Small intestine (tissue), 7 donors: Measurements from ENCODE around the gene CDK14. TPM values are rescaled to one million over a fixed set of nuclear protein-coding genes. Genes with fewer than 3 reads are reported as not detected.

Source experiments
- DNase-seq, 2 donors: peaks; one replicate each; pipeline versions ENCODE4 v3.0.0 to v3.0.0-alpha.2; 2013
- FAIRE-seq: peaks from 2 replicates; lab custom pipeline; 2012; peaks lifted over from hg19 to GRCh38; lab: Jason Lieb, UNC
- H3K27ac ChIP-seq, 3 donors: one replicate each; pipeline ENCODE4 v1.5.1; 2013; ENCODE audit warnings: low read length in 2 of 3, mild to moderate bottlenecking in 2 of 3, control low read depth in 1 of 3, inconsistent platforms in 1 of 3, low read depth in 1 of 3, moderate library complexity in 1 of 3
- H3K27me3 ChIP-seq, 3 donors: one replicate each; pipeline ENCODE4 v1.6.1; 2013; ENCODE audit warnings: low read length in 3 of 3, inconsistent platforms in 1 of 3; ENCODE audit not compliant: control insufficient read depth in 3 of 3, insufficient read depth in 3 of 3
- H3K36me3 ChIP-seq, 3 donors: one replicate each; pipeline ENCODE4 v1.6.1; 2013; ENCODE audit warnings: low read length in 3 of 3, inconsistent platforms in 1 of 3, low read depth in 1 of 3, mild to moderate bottlenecking in 1 of 3, moderate library complexity in 1 of 3; ENCODE audit not compliant: control insufficient read depth in 3 of 3, insufficient read depth in 2 of 3
- H3K4me1 ChIP-seq, 3 donors: one replicate each; pipeline ENCODE4 v1.6.1; 2013; ENCODE audit warnings: low read length in 2 of 3, inconsistent platforms in 1 of 3, low read depth in 1 of 3, mild to moderate bottlenecking in 1 of 3, moderate library complexity in 1 of 3; ENCODE audit not compliant: control insufficient read depth in 3 of 3, insufficient read depth in 2 of 3
- H3K4me3 ChIP-seq, 3 donors: one replicate each; pipeline ENCODE4 v1.5.1; 2013; ENCODE audit warnings: low read length in 3 of 3, control low read depth in 1 of 3, inconsistent platforms in 1 of 3, low read depth in 1 of 3, mild to moderate bottlenecking in 1 of 3, moderate library complexity in 1 of 3
- H3K9me3 ChIP-seq, 2 donors: one replicate each; pipeline ENCODE4 v1.6.1; 2013; ENCODE audit warnings: low read depth in 1 of 2, low read length in 1 of 2; ENCODE audit not compliant: control insufficient read depth in 2 of 2, insufficient read depth in 1 of 2
- WGBS, 3 donors: extraction: QIAGEN DNeasy Blood & Tissue Kit; methylation state at CpG; one replicate each; pipeline ENCODE4 v1.1.7; 2013; 5-methylcytosine and 5-hydroxymethylcytosine counted together
- polyA plus RNA-seq, 4 donors: library from polyadenylated mRNA; stranded (reverse) in 3 of 4; unstranded in 1 of 4; fragments of 200-250 nt in 3 of 4; fragments of 120-200 nt in 1 of 4; gene quantifications; one replicate each; pipeline versions ENCODE4 v1.2.1 to v1.2.3, GENCODE V29; 2013
- donor health status: healthy with polysubstance abuse.
- donor health status: control.
- donor health status: control.
- donor health status: Bipolar disorder and iron deficiency.
- donor health status: healthy.

Gene CDK14
- polyA plus RNA-seq, 4 donors, result 1.1 to 6.3 (median 2.0) TPM; not detected in 1

- Histone ChIP-seq H3K9me3 (no peaks in the 10 kb centered on the region), H3K27ac (no peak overlapping the region), H3K4me1 (no peaks in the 10 kb centered on the region), H3K4me3 (no peak overlapping the region), H3K27me3 (no peaks in the 10 kb centered on the region), H3K36me3 (no peaks in the 10 kb centered on the region)
- FAIRE-seq, result no peak
- DNase-seq, result no peak
- 67 to 76% (median 74%) methylated on average over 5 of the region's 5 CpGs for WGBS, 3 donors
These were observed 404.2 kb downstream of the CDK14 start for GRCh38 chr7:90999989-91000979.

- no peaks in the 10 kb centered on the region for H3K27me3 ChIP-seq
- no peak overlapping the region for H3K4me3 ChIP-seq
- WGBS, 3 donors, result 56 to 85% (median 83%) methylated on average over 4 of the region's 4 CpGs
- H3K27ac ChIP-seq, result no peak overlapping the region
- H3K9me3 ChIP-seq, result no peaks in the 10 kb centered on the region
- no peak for DNase-seq
- no peak for FAIRE-seq
- no peaks in the 10 kb centered on the region for H3K36me3 ChIP-seq
- H3K4me1 ChIP-seq, result no peaks in the 10 kb centered on the region
These were observed 408.9 kb downstream of the CDK14 start for GRCh38 chr7:91005024-91005423.

- H3K4me1 ChIP-seq, result no peaks in the 10 kb centered on the region
- no peak overlapping the region for H3K4me3 ChIP-seq
- H3K27ac ChIP-seq, result no peak overlapping the region
- 80 to 88% (median 84%) methylated on average over 9 of the region's 9 CpGs for WGBS, 3 donors
- DNase-seq, result no peak
- H3K9me3 ChIP-seq, result no peaks in the 10 kb centered on the region
- FAIRE-seq, result no peak
- no peaks in the 10 kb centered on the region for H3K36me3 ChIP-seq
- H3K27me3 ChIP-seq, result no peaks in the 10 kb centered on the region
These were observed 409.7 kb downstream of the CDK14 start for GRCh38 chr7:91005841-91006240.

GRCh38 chr7:91007371-91007770, 411.2 kb downstream of the CDK14 start:
- Histone ChIP-seq H3K9me3 (no peaks in the 10 kb centered on the region), H3K27me3 (no peaks in the 10 kb centered on the region), H3K4me1 (no peaks in the 10 kb centered on the region), H3K27ac (no peak overlapping the region), H3K4me3 (no peak overlapping the region), H3K36me3 (no peaks in the 10 kb centered on the region)
- FAIRE-seq (no peak), DNase-seq (no peak)
- WGBS, 3 donors, result 78 to 89% (median 85%) methylated on average over 1 of the region's 1 CpG

GRCh38 chr7:91013078-91013477, 417.0 kb downstream of the CDK14 start:
- no peaks in the 10 kb centered on the region for H3K9me3 ChIP-seq
- H3K27me3 ChIP-seq, result no peaks in the 10 kb centered on the region
- no peaks in the 10 kb centered on the region for H3K36me3 ChIP-seq
- FAIRE-seq (no peak), DNase-seq (no peak)
- no peak overlapping the region for H3K27ac ChIP-seq
- H3K4me3 ChIP-seq, result no peak overlapping the region
- no peaks in the 10 kb centered on the region for H3K4me1 ChIP-seq
- WGBS, 3 donors, result 67 to 76% (median 71%) methylated on average over 1 of the region's 1 CpG

DNA sequence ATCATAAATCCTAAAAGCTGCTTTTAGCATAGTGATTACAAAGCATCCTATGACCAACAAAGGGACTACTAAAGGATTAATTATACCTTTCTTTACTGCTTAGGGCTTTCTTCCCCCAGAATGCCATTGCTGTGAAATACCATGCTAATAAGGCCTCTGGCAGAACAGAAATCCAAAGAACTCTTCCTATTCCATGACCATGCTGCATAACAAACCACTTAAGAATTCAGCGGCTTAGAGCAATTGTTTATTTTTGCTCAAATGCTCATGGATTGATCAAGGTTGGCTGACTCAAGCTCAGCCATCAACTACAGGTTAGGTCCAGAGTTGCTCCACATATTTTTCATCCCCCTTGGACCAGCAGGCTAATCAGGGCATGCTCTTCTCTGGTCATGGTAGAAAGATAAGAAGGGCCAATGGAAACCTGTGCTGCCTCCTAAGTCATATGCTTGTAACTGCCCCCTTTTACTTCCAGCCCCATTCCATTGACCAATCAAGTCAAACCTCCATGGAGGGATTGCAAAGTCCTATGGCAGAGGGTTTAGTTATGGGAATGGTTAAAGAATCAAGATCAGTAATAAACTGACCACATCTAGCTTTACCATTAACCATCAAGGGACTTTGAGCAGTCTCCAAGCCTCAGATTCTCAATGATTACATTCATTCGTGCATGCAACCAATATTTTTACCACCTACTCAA, 423.7 kb downstream of the CDK14 start:
- FAIRE-seq, result no peak
- 84 to 90% (median 84%) methylated on average over 2 of the region's 2 CpGs for WGBS, 3 donors
- Histone ChIP-seq H3K4me3 (no peak overlapping the region), H3K36me3 (no peaks in the 10 kb centered on the region), H3K4me1 (no peaks in the 10 kb centered on the region), H3K9me3 (no peaks in the 10 kb centered on the region), H3K27me3 (no peaks in the 10 kb centered on the region), H3K27ac (no peak overlapping the region)
- no peak for DNase-seq

DNA sequence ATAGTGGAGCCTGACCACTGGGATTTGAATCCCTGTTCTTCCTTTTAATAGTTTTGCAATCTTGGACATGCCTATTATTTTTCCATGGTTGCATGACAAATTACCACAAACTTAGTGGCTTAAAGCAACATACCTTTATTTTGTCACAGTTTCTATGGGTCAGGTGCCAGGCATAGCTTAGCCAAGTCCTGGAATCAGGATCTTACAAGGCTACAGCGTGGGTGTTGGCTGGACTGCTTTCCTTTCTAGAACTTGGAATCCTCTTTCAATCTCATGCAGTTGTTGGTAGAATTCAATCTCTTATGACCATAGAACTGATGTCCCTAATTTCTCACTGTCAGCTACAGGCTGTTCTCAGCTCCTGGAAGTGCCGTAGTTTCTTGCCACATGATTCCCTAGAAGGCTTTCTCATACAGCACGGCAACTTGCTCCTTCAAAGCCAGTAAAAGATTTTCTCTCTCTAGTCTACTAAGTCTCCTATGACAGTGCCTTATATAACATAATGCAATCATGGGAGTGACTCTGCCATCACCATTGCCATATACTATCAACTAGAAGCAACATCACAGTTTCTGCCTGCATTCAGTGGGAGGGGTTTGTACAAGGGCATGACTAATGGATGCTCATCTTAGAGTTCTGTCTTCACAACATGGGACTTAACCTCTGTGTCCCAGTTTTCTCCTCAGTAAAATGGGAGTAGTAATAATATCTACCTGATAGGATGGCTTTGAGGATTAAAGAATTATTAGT, 424.7 kb downstream of the CDK14 start:
- Histone ChIP-seq H3K27ac (no peak overlapping the region), H3K36me3 (no peaks in the 10 kb centered on the region), H3K9me3 (no peaks in the 10 kb centered on the region), H3K4me1 (no peaks in the 10 kb centered on the region), H3K27me3 (no peaks in the 10 kb centered on the region), H3K4me3 (no peak overlapping the region)
- no peak for DNase-seq
- WGBS, 3 donors, result 80 to 82% (median 81%) methylated on average over 3 of the region's 3 CpGs
- no peak for FAIRE-seq

- FAIRE-seq (no peak), DNase-seq (no peak)
- Histone ChIP-seq H3K4me3 (no peak overlapping the region), H3K9me3 (no peaks in the 10 kb centered on the region), H3K36me3 (no peaks in the 10 kb centered on the region), H3K27ac (no peak overlapping the region), H3K4me1 (no peaks in the 10 kb centered on the region), H3K27me3 (no peaks in the 10 kb centered on the region)
- WGBS, 3 donors, result 89 to 100% (median 89%) methylated on average over 1 of the region's 1 CpG
These were observed 425.8 kb downstream of the CDK14 start for GRCh38 chr7:91021956-91022355.
